SK-N-DZ (cell line): ENCODE data around the gene FAM162B.
"Not testable (repeated sequence)": the region's sequence is repeated elsewhere in the genome, so short reads cannot be mapped to it uniquely, and the experiment has no call there.

ENCODE experiments used
- DNase-seq: peaks from one replicate; pipeline ENCODE4 v3.0.0-alpha.2; 2015; ENCODE audit warnings: low spot score

The FAM162B gene

GRCh38 chr6:116726947-116727346, 38.6 kb downstream of the FAM162B start:
- DNase-seq = no peak

- no peak for DNase-seq
Observed at GRCh38 chr6:116714761-116715160, 50.8 kb downstream of the FAM162B start.

- DNase-seq = no peak
Observed at GRCh38 chr6:116714296-116714695, 51.2 kb downstream of the FAM162B start.

GRCh38 chr6:116705917-116706316, 59.6 kb downstream of the FAM162B start:
- DNase-seq = no peak

GRCh38 chr6:116703888-116704287, 61.6 kb downstream of the FAM162B start:
- DNase-seq = not testable (repeated sequence)
